DLD1 (cell line): ENCODE measurements around the gene SPI1.

Source experiments
- in situ Hi-C: cut with HindIII; loops from 2 replicates; pipeline ENCODE4 v1.10.0; 2017; ENCODE audit warnings: low sequenced_read_pairs

SPI1 gene

GRCh38 chr11:47378010-47378835 lies at the start of gene SPI1:
Gene SPI1 (minus strand): TSS chr11:47378547. CDS start chr11:47378353, 194 bp downstream.
- in situ Hi-C loops, result no loop called here

- in situ Hi-C loops, result no loop called here
Observed at GRCh38 chr11:47426062-47426956, 48.0 kb upstream of the SPI1 start, which contains the start of gene PSMC3. Gene PSMC3 (minus strand): TSS chr11:47426439. CDS start chr11:47426279, 160 bp downstream.

- in situ Hi-C loops, result no loop called here
Observed at GRCh38 chr11:47425611-47426010, 47.3 kb upstream of the SPI1 start.

GRCh38 chr11:47418454-47419259 lies 40.3 kb upstream of the SPI1 start:
- in situ Hi-C loops, result no loop called here

- in situ Hi-C loops, result no loop called here
Observed at GRCh38 chr11:47417712-47418111, 39.4 kb upstream of the SPI1 start.

- in situ Hi-C loops, result no loop called here
Observed at GRCh38 chr11:47415949-47416472, 37.7 kb upstream of the SPI1 start.

DNA sequence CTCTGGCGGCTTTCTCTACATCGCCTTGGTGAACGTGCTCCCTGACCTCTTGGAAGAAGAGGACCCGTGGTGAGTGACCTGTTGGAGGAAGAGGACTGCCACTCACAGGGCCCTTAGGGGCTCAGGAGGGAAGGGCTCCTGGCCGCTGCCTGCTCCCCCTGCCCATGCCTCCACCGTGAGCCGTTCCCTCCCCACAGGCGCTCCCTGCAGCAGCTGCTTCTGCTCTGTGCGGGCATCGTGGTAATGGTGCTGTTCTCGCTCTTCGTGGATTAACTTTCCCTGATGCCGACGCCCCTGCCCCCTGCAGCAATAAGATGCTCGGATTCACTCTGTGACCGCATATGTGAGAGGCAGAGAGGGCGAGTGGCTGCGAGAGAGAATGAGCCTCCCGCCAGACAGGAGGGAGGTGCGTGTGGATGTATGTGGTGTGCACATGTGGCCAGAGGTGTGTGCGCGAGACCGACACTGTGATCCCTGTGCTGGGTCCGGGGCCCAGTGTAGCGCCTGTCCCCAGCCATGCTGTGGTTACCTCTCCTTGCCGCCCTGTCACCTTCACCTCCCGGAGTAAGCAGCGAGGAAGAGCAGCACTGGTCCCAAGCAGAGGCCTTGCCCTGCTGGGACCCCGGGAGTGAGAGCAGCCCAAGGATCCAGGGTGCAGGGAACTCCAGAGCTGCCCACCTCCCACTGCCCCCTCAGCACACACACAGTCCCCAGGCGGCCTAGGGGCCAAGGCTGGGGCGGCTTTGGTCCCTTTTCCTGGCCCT lies 36.9 kb upstream of the SPI1 start:
- in situ Hi-C loops, result no loop called here

GRCh38 chr11:47414685-47415070 lies 36.3 kb upstream of the SPI1 start:
- in situ Hi-C loops, result no loop called here

GRCh38 chr11:47413908-47414684 lies 35.7 kb upstream of the SPI1 start:
- in situ Hi-C loops, result no loop called here

DNA sequence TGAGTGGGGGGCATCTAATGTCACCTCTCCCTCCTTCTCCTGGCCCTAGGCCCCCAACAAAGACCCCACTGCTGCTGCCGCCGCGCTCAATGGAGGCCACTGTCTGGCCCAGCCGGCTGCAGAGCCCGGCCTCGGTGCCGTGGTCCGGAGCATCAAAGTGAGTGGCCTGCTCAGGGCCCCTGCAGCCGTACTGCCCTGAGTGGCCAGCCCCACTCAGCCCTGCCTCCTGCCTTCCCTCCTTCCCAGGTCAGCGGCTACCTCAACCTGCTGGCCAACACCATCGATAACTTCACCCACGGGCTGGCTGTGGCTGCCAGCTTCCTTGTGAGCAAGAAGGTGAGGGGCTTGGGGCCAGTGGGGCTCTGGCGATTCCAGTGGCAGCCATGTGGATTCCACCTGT lies 35.0 kb upstream of the SPI1 start:
- in situ Hi-C loops, result no loop called here

- in situ Hi-C loops, result no loop called here
Observed at GRCh38 chr11:47411884-47412746, 33.8 kb upstream of the SPI1 start.

DNA sequence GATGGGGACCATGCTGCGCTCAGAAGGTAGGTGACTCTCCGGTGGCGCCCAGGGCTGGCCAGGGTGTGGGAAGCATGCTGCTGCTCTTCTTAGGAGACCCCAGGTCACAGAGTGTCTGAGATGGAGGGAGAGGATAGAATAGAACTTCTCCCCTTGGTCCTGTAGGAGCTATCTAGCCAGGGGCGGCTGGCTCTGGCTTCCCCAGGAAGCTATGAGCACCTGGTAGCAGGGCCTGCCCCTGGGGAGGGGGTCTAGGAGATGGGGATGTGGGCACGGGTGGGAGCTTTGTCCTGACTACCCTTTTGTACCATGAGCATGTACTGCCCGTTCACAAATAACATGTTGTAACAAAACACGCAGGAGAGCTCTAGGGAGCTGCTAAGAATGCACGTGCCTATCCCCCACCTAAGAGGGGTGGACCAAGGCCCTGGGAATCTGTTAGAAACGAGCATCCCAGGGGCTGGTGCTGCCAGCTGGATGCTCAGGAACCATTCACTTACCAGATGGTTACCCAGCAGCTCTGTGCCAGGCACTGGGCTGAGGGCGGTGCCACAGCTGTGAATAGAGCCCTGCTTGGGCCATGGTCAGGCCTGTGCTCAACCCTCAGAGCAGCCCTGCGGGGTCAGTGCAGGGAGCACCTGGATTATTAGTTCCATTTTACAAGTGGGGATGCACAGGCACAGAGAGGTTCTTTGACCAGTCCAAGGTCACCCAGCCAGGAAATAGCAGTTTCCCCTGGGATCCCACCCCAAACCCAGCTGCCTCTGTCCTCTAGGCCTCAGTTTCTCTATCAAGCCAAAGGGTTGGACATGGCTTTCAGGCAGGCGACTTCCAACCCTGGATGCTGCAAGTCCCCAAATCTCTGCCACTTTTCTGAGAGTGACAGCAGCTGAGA lies 32.3 kb upstream of the SPI1 start:
- in situ Hi-C loops, result no loop called here

- in situ Hi-C loops, result no loop called here
Observed at GRCh38 chr11:47409440-47410369, 31.4 kb upstream of the SPI1 start.

DNA sequence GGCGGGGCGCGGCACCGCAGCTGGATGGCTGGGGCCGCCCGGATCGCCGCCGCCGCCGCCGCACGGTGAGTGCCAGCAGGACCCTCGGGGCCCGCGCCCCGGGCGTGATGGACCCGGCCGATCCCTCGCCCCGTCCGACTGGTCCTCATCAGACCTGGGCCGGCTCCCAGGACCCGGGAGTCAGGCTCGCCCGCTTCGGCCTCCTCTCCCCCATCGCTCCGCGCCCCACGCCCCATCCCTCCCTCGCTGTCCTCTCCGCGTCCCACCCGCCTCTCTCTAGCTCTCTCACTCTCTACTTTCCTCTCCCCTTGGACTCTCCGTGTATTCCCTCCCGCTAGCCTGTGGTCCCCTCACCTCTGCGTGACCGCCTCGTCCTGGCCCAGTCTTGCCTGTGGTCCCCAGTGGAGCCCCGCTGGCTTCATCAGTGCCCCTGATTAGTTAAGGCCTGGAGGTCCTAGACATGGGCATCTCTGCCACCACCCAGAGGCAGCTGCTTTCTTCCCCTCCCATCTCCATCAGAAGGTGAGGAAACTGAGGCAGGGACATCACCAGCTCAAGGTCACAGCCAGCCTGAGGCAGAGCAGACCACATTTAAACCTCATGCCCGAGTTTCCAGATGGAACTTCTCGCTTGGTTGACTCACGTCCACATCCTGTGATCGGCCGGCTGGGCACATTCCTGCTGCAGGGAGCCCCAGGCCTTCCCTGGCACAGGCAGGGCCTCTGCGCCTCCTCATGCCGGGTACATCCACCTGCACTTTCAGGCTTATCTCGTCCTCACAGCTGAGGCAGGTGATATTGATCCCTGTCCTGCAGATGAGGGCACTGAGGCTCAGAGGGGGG lies 30.5 kb upstream of the SPI1 start:
- in situ Hi-C loops, result no loop called here
